ENCODE data around the gene UNC13D.

UNC13D gene

GRCh38 chr17:75830164-75831031 is 13.8 kb downstream of the UNC13D start:
- Histone ChIP-seq H3K4me1 (ENCODE audit: control insufficient read depth, insufficient read depth, low read length, poor library complexity, severe bottlenecking) (peaks cover 18% of the 10 kb centered on the region), H3K9me3 (ENCODE audit: control insufficient read depth, low read length) (no peaks in the 10 kb centered on the region), H3K36me3 (ENCODE audit: control insufficient read depth, insufficient read depth, low read length) (peaks cover 4% of the 10 kb centered on the region), H3K4me3 (ENCODE audit: extremely low read depth, insufficient read depth, low read length, poor library complexity, severe bottlenecking) (no peak overlapping the region), H3K27ac (ENCODE audit: low read depth, low read length, severe bottlenecking) (no peak overlapping the region)
- 64 to 69% methylated on average over 25 to 27 of the region's 27 CpGs for WGBS, 2 experiments (ENCODE audit: insufficient coverage in 2 of 2)

- H3K9me3 ChIP-seq (ENCODE audit: control insufficient read depth, low read length) = no peaks in the 10 kb centered on the region
- peaks cover 18% of the 10 kb centered on the region for H3K4me1 ChIP-seq (ENCODE audit: control insufficient read depth, insufficient read depth, low read length, poor library complexity, severe bottlenecking)
- no peak overlapping the region for H3K27ac ChIP-seq (ENCODE audit: low read depth, low read length, severe bottlenecking)
- H3K4me3 ChIP-seq (ENCODE audit: extremely low read depth, insufficient read depth, low read length, poor library complexity, severe bottlenecking) = no peak overlapping the region
- WGBS, 2 experiments (ENCODE audit: insufficient coverage in 2 of 2) = 93 to 95% methylated on average over 6 to 7 of the region's 7 CpGs
- H3K36me3 ChIP-seq (ENCODE audit: control insufficient read depth, insufficient read depth, low read length) = peaks cover 4% of the 10 kb centered on the region
Observed at GRCh38 chr17:75829747-75830146, 14.5 kb downstream of the UNC13D start.

- 90 to 92% methylated on average over 19 of the region's 19 CpGs for WGBS, 2 experiments (ENCODE audit: insufficient coverage in 2 of 2)
- Histone ChIP-seq H3K36me3 (ENCODE audit: control insufficient read depth, insufficient read depth, low read length) (peaks cover 9% of the 10 kb centered on the region), H3K27ac (ENCODE audit: low read depth, low read length, severe bottlenecking) (no peak overlapping the region), H3K4me1 (ENCODE audit: control insufficient read depth, insufficient read depth, low read length, poor library complexity, severe bottlenecking) (peaks cover 18% of the 10 kb centered on the region), H3K4me3 (ENCODE audit: extremely low read depth, insufficient read depth, low read length, poor library complexity, severe bottlenecking) (no peak overlapping the region), H3K9me3 (ENCODE audit: control insufficient read depth, low read length) (no peaks in the 10 kb centered on the region)
Observed at GRCh38 chr17:75828741-75829140, 15.5 kb downstream of the UNC13D start.

DNA sequence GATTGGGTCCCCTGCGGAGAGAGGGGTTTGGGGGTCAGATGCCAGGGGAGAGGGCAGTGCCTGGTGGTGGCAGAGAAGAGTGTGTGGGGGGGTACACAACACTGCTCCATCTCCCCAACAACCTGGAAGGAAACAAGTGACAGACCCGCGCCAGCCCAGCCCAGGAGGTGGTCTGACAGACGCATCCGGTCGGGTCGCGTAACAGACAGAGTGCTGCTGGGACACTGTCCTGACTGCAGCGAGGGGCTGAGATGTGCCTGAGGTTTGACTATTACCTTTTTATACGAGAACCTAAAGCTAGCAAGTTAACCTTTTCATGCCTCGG is 16.2 kb downstream of the UNC13D start:
- 79 to 85% methylated on average over 10 of the region's 11 CpGs for WGBS, 2 experiments (ENCODE audit: insufficient coverage in 2 of 2)
- peaks cover 16% of the 10 kb centered on the region for H3K36me3 ChIP-seq (ENCODE audit: control insufficient read depth, insufficient read depth, low read length)
- H3K27ac ChIP-seq (ENCODE audit: low read depth, low read length, severe bottlenecking) = no peak overlapping the region
- H3K4me3 ChIP-seq (ENCODE audit: extremely low read depth, insufficient read depth, low read length, poor library complexity, severe bottlenecking) = no peak overlapping the region
- H3K9me3 ChIP-seq (ENCODE audit: control insufficient read depth, low read length) = no peaks in the 10 kb centered on the region
- peaks cover 14% of the 10 kb centered on the region for H3K4me1 ChIP-seq (ENCODE audit: control insufficient read depth, insufficient read depth, low read length, poor library complexity, severe bottlenecking)

DNA sequence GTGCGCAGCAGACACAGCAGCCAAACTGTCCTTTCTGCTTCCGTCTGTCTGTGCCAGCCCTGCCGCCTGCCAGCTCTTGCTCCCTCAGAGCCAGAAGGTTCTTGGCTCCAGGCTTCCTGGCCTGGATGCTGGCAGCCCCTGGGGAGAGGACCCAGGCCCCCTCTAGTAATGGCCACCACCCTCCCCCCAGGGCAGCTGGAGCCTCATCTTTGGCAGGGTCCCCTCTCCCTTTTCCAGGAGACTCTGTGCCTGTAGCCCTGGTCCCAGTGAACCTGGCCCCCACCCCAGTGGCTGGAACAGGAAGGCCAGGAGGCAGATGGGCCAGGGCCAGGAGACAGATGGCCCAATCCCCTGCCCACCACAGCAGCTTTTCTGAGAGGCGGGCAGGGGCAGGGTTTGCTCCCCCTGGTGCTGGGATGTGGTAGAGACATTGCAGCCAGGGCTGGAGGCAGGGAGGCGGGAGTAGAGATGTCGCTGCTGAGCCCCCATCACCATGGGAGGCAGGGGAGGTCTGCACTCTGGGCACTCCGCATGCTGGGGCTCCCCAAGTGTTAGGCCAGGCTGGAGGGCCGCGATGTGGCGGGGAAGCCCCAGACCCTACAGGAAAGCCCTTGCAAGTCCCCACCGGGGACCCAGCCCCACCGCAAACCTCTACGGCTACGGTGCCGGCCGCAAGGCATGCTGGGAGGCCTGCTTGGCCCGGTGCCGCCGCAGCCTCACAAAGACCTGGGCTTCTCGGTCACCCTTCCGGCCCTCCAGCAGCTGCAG is 16.7 kb downstream of the UNC13D start:
- H3K27ac ChIP-seq (ENCODE audit: low read depth, low read length, severe bottlenecking) = peak overlapping the region; percentile 57
- no peaks in the 10 kb centered on the region for H3K9me3 ChIP-seq (ENCODE audit: control insufficient read depth, low read length)
- peaks cover 11% of the 10 kb centered on the region for H3K4me1 ChIP-seq (ENCODE audit: control insufficient read depth, insufficient read depth, low read length, poor library complexity, severe bottlenecking)
- 54 to 61% methylated on average over 16 to 19 of the region's 21 CpGs for WGBS, 2 experiments (ENCODE audit: insufficient coverage in 2 of 2)
- H3K4me3 ChIP-seq (ENCODE audit: extremely low read depth, insufficient read depth, low read length, poor library complexity, severe bottlenecking) = no peak overlapping the region
- peaks cover 21% of the 10 kb centered on the region for H3K36me3 ChIP-seq (ENCODE audit: control insufficient read depth, insufficient read depth, low read length)

- H3K4me3 ChIP-seq (ENCODE audit: extremely low read depth, insufficient read depth, low read length, poor library complexity, severe bottlenecking) = no peak overlapping the region
- WGBS, 2 experiments (ENCODE audit: insufficient coverage in 2 of 2) = 92 to 94% methylated on average over 10 of the region's 14 CpGs
- H3K27ac ChIP-seq (ENCODE audit: low read depth, low read length, severe bottlenecking) = peak overlapping the region; percentile 57
- H3K36me3 ChIP-seq (ENCODE audit: control insufficient read depth, insufficient read depth, low read length) = peaks cover 27% of the 10 kb centered on the region
- H3K9me3 ChIP-seq (ENCODE audit: control insufficient read depth, low read length) = no peaks in the 10 kb centered on the region
- peaks cover 3% of the 10 kb centered on the region for H3K4me1 ChIP-seq (ENCODE audit: control insufficient read depth, insufficient read depth, low read length, poor library complexity, severe bottlenecking)
Observed at GRCh38 chr17:75826561-75827307, 17.5 kb downstream of the UNC13D start.

DNA sequence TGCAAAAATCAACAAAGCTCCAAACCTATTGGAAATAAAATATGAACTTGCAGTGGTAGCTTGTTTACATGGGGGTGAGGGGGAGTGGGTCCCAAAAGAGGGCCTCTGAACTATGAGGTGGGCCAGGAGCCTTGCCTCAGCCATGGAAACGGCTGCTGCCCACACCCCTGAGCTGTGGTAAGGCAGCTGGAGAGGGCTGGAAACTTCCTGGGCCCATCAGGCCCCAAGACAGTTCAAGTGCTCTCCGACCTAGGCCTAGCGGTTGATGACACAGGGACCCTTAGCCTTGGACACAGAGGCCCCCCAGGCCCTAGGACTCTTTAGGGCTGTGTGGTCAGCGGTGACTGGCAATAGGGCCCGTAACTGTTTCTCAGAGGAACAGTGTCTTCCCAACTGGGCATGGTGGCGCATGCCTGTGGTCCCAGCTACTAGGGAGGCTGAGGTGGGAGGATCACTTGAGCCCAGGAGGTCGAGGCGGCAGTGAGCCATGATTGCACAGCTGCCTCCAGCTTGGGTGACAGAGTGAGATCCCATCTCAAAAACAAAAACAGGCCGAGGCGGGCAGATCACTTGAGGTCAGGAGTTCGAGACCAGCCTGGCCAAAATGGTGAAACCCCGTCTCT is 18.3 kb downstream of the UNC13D start:
- Histone ChIP-seq H3K4me3 (ENCODE audit: extremely low read depth, insufficient read depth, low read length, poor library complexity, severe bottlenecking) (no peak overlapping the region), H3K27ac (ENCODE audit: low read depth, low read length, severe bottlenecking) (no peak overlapping the region), H3K4me1 (ENCODE audit: control insufficient read depth, insufficient read depth, low read length, poor library complexity, severe bottlenecking) (peaks cover 1% of the 10 kb centered on the region), H3K36me3 (ENCODE audit: control insufficient read depth, insufficient read depth, low read length) (peaks cover 36% of the 10 kb centered on the region), H3K9me3 (ENCODE audit: control insufficient read depth, low read length) (no peaks in the 10 kb centered on the region)
- 94 to 96% methylated on average over 8 to 12 of the region's 12 CpGs for WGBS, 2 experiments (ENCODE audit: insufficient coverage in 2 of 2)

- H3K27ac ChIP-seq (ENCODE audit: low read depth, low read length, severe bottlenecking) = no peak overlapping the region
- no peaks in the 10 kb centered on the region for H3K4me1 ChIP-seq (ENCODE audit: control insufficient read depth, insufficient read depth, low read length, poor library complexity, severe bottlenecking)
- 90 to 94% methylated on average over 3 to 8 of the region's 13 CpGs for WGBS, 2 experiments (ENCODE audit: insufficient coverage in 2 of 2)
- H3K9me3 ChIP-seq (ENCODE audit: control insufficient read depth, low read length) = no peaks in the 10 kb centered on the region
- H3K36me3 ChIP-seq (ENCODE audit: control insufficient read depth, insufficient read depth, low read length) = peaks cover 41% of the 10 kb centered on the region
- H3K4me3 ChIP-seq (ENCODE audit: extremely low read depth, insufficient read depth, low read length, poor library complexity, severe bottlenecking) = no peak overlapping the region
Observed at GRCh38 chr17:75825149-75825552, 19.1 kb downstream of the UNC13D start.

GRCh38 chr17:75824666-75825065 is 19.5 kb downstream of the UNC13D start:
- WGBS, 2 experiments (ENCODE audit: insufficient coverage in 2 of 2) = 100% methylated on average over 1 of the region's 2 CpGs; no CpG with 5 or more reads in 1 of the 2 experiments
- Histone ChIP-seq H3K27ac (ENCODE audit: low read depth, low read length, severe bottlenecking) (peak overlapping the region; percentile 16), H3K9me3 (ENCODE audit: control insufficient read depth, low read length) (no peaks in the 10 kb centered on the region), H3K4me3 (ENCODE audit: extremely low read depth, insufficient read depth, low read length, poor library complexity, severe bottlenecking) (no peak overlapping the region), H3K4me1 (ENCODE audit: control insufficient read depth, insufficient read depth, low read length, poor library complexity, severe bottlenecking) (no peaks in the 10 kb centered on the region), H3K36me3 (ENCODE audit: control insufficient read depth, insufficient read depth, low read length) (peaks cover 46% of the 10 kb centered on the region)

GRCh38 chr17:75824050-75824552 is 20.1 kb downstream of the UNC13D start:
- Histone ChIP-seq H3K4me1 (ENCODE audit: control insufficient read depth, insufficient read depth, low read length, poor library complexity, severe bottlenecking) (no peaks in the 10 kb centered on the region), H3K4me3 (ENCODE audit: extremely low read depth, insufficient read depth, low read length, poor library complexity, severe bottlenecking) (no peak overlapping the region), H3K9me3 (ENCODE audit: control insufficient read depth, low read length) (no peaks in the 10 kb centered on the region), H3K27ac (ENCODE audit: low read depth, low read length, severe bottlenecking) (no peak overlapping the region), H3K36me3 (ENCODE audit: control insufficient read depth, insufficient read depth, low read length) (peaks cover 52% of the 10 kb centered on the region)
- 95 to 99% methylated on average over 10 to 11 of the region's 13 CpGs for WGBS, 2 experiments (ENCODE audit: insufficient coverage in 2 of 2)

Data from mesodermal cell (in vitro differentiated cells).